Stimulated activated naive CD8-positive, alpha-beta T cell treated with anti-CD3 and anti-CD28 coated beads, Interleukin-15, Interleukin-2, amounts not matched to agents 100 ng/mL and 50 ng/mL, for 24 hours (primary cell): ENCODE results near the gene CDCA5.

ENCODE experiments used
- H3K27ac Mint-ChIP-seq: one replicate; pipeline ENCODE4 v1.8.0; 2021; ENCODE audit warnings: mild to moderate bottlenecking, mixed read lengths
- H3K27me3 Mint-ChIP-seq: one replicate; pipeline ENCODE4 v1.8.0; 2021; ENCODE audit warnings: mixed read lengths
- H3K36me3 Mint-ChIP-seq: one replicate; pipeline ENCODE4 v1.8.0; 2021; ENCODE audit warnings: low read depth, mixed read lengths
- H3K4me1 Mint-ChIP-seq: one replicate; pipeline ENCODE4 v1.8.0; 2021; ENCODE audit warnings: low read depth, mixed read lengths
- H3K4me3 Mint-ChIP-seq: one replicate; pipeline ENCODE4 v1.8.0; 2021; ENCODE audit warnings: mild to moderate bottlenecking, mixed read lengths
- H3K9me3 Mint-ChIP-seq: one replicate; pipeline ENCODE4 v1.8.0; 2021; ENCODE audit warnings: mixed read lengths

Gene CDCA5

GRCh38 chr11:65034423-65034822, 49.4 kb downstream of the CDCA5 start:
- Mint-ChIP-seq H3K4me3 (no peak overlapping the region), H3K36me3 (no peaks in the 10 kb centered on the region), H3K9me3 (no peaks in the 10 kb centered on the region), H3K4me1 (no peaks in the 10 kb centered on the region), H3K27ac (no peak overlapping the region), H3K27me3 (no peaks in the 10 kb centered on the region)

DNA sequence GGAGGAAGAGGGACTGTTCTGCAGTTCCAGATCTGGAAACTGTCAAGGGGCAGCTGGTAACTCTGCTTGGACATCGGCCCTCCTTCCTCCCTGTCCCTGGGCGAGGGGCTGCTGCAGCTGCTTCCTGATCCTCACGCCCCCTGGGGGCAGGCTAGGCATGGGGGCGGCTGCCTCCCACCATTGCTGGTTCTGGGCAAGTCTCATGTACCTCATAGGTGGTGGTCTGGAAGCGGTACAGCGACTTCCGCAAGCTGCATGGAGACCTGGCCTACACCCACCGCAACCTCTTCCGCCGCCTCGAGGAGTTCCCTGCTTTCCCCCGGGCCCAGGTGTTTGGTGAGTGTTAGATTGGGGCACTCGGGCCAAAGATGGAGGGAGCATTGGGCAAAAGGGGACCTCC, 51.6 kb downstream of the CDCA5 start:
- H3K4me1 Mint-ChIP-seq: peaks cover 13% of the 10 kb centered on the region
- H3K27me3 Mint-ChIP-seq: no peaks in the 10 kb centered on the region
- H3K9me3 Mint-ChIP-seq: no peaks in the 10 kb centered on the region
- H3K4me3 Mint-ChIP-seq: no peak overlapping the region
- no peak overlapping the region for H3K27ac Mint-ChIP-seq
- H3K36me3 Mint-ChIP-seq: no peaks in the 10 kb centered on the region
